Measurements from ENCODE around the gene ZC2HC1B.

The ZC2HC1B gene

DNA sequence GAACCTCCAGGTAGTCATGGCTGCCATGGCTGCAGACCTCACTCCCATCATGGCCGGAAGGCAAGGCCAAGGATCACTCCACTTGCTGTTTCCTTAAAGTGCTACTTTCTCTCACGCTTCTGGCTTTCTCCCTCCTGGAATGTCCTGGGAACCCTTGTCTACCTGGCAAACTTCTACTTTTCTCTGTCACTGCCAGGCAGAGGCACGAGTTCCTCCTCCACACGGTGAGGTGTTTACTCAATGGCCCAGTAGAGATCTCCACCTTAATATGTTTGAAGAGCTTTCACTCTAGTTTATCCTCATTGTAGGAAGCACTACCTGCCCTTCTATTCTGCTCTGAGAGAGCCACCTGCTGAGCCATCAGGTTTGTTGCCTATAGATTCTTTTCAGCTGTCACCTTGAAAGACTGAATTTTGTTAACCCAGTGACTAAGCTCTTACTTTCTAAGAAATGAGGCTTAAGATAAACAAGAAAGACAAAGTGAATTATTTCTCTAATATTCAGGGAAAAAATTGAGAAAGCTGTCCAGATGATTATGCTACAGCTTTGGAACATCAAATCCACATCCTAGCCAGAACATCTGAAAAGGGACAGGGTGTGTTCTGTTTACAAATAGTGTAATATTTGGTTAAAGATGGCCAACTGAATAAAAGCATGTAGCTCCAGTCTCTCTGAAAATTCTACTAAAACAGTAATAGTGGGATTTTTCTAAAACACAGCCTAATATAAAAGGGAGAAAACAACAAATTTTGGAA is 88.8 kb downstream of the ZC2HC1B start:
- Histone ChIP-seq H3K27ac (ENCODE audit: low read length) (no peak overlapping the region), H3K27me3 (ENCODE audit: low read depth, low read length) (no peaks in the 10 kb centered on the region), H3K4me1 (ENCODE audit: low read length) (no peaks in the 10 kb centered on the region), H3K4me2 (ENCODE audit: low read length) (no peak overlapping the region), H3K4me3 (ENCODE audit: low read length) (no peak overlapping the region), H3K36me3 (replicated peaks; ENCODE audit: low read depth, low read length) (no peaks in the 10 kb centered on the region), H3K9ac (ENCODE audit: low read length) (no peak overlapping the region), H2AFZ (ENCODE audit: low read depth, low read length) (no peak overlapping the region), H3K79me2 (ENCODE audit: low read length) (no peaks in the 10 kb centered on the region), H4K20me1 (ENCODE audit: insufficient read depth, low read length) (no peaks in the 10 kb centered on the region), H3K9me3 (ENCODE audit: insufficient read depth, low read length) (no peaks in the 10 kb centered on the region)
- no peak for TF ChIP-seq EZH2phosphoT487 (IDR thresholded peaks at IDR 0.05; ENCODE audit: low read depth)
- TF ChIP-seq, protein P1, sequence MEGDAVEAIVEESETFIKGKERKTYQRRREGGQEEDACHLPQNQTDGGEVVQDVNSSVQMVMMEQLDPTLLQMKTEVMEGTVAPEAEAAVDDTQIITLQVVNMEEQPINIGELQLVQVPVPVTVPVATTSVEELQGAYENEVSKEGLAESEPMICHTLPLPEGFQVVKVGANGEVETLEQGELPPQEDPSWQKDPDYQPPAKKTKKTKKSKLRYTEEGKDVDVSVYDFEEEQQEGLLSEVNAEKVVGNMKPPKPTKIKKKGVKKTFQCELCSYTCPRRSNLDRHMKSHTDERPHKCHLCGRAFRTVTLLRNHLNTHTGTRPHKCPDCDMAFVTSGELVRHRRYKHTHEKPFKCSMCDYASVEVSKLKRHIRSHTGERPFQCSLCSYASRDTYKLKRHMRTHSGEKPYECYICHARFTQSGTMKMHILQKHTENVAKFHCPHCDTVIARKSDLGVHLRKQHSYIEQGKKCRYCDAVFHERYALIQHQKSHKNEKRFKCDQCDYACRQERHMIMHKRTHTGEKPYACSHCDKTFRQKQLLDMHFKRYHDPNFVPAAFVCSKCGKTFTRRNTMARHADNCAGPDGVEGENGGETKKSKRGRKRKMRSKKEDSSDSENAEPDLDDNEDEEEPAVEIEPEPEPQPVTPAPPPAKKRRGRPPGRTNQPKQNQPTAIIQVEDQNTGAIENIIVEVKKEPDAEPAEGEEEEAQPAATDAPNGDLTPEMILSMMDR (IDR thresholded peaks at IDR 0.05; ENCODE audit: low read depth, low read length): no peak

DNA sequence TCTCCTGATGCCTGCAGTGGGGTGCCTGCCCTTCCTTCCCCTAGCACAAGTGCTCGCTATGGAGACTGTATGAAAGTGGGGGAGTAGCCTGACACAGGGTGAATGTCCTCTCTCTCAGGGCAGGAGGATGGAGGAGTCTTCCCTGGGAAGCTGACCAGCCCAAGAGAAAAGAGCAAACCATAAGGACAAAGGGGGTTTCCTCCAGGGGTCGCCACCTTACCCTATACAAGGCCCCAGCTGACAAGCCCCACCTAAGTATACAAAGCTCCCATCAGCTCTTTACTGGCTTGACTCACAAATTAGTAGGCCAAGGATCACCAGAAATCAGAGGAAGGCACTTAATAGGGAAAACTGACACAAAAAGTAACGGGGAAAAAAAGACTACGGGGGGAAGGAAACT is 89.6 kb downstream of the ZC2HC1B start:
- TF ChIP-seq EZH2phosphoT487 (IDR thresholded peaks at IDR 0.05; ENCODE audit: low read depth): no peak
- TF ChIP-seq, protein P1 (IDR thresholded peaks at IDR 0.05; ENCODE audit: low read depth, low read length): no peak
- no peaks in the 10 kb centered on the region for H3K36me3 ChIP-seq (replicated peaks; ENCODE audit: low read depth, low read length)
- no peaks in the 10 kb centered on the region for H3K27me3 ChIP-seq (ENCODE audit: low read depth, low read length)

DNA sequence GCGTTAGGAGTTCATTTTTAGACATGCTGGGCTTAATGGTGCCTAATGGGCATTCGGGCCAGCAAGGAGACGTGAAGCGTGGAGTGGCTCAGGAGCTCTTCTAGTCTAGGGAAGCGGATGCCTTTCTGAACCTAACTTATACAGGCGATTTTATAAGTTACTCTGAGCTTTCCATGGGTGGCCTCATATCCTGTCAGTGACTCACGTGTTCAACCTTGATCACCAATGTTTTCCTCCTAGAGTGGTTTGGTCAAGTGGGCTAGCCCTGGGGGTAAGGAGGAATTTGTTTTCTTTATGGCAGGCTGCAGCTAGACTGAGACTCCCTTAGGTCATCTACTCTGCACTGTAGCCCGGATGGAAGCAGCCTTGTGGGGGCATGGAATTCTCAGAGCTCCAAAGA is 91.7 kb downstream of the ZC2HC1B start:
- H4K20me1 ChIP-seq (ENCODE audit: insufficient read depth, low read length): no peaks in the 10 kb centered on the region
- no peak overlapping the region for H2AFZ ChIP-seq (ENCODE audit: low read depth, low read length)
- H3K4me2 ChIP-seq (ENCODE audit: low read length): no peak overlapping the region
- H3K4me3 ChIP-seq (ENCODE audit: low read length): no peak overlapping the region
- H3K9me3 ChIP-seq (ENCODE audit: insufficient read depth, low read length): no peaks in the 10 kb centered on the region
- H3K9ac ChIP-seq (ENCODE audit: low read length): no peak overlapping the region
- H3K27ac ChIP-seq (ENCODE audit: low read length): no peak overlapping the region
- H3K27me3 ChIP-seq (ENCODE audit: low read depth, low read length): no peaks in the 10 kb centered on the region
- H3K36me3 ChIP-seq (replicated peaks; ENCODE audit: low read depth, low read length): no peaks in the 10 kb centered on the region
- TF ChIP-seq, protein P1 (IDR thresholded peaks at IDR 0.05; ENCODE audit: low read depth, low read length): no peak
- no peak for TF ChIP-seq EZH2phosphoT487 (IDR thresholded peaks at IDR 0.05; ENCODE audit: low read depth)
- H3K4me1 ChIP-seq (ENCODE audit: low read length): no peaks in the 10 kb centered on the region
- H3K79me2 ChIP-seq (ENCODE audit: low read length): no peaks in the 10 kb centered on the region

More for the DNA sequence above, 89.6 kb downstream of the ZC2HC1B start:
- Histone ChIP-seq H3K4me3 (ENCODE audit: low read length) (no peak overlapping the region), H4K20me1 (ENCODE audit: insufficient read depth, low read length) (no peaks in the 10 kb centered on the region), H2AFZ (ENCODE audit: low read depth, low read length) (no peak overlapping the region), H3K4me1 (ENCODE audit: low read length) (no peaks in the 10 kb centered on the region), H3K79me2 (ENCODE audit: low read length) (no peaks in the 10 kb centered on the region), H3K9me3 (ENCODE audit: insufficient read depth, low read length) (no peaks in the 10 kb centered on the region), H3K9ac (ENCODE audit: low read length) (no peak overlapping the region), H3K4me2 (ENCODE audit: low read length) (no peak overlapping the region), H3K27ac (ENCODE audit: low read length) (no peak overlapping the region)

DNA sequence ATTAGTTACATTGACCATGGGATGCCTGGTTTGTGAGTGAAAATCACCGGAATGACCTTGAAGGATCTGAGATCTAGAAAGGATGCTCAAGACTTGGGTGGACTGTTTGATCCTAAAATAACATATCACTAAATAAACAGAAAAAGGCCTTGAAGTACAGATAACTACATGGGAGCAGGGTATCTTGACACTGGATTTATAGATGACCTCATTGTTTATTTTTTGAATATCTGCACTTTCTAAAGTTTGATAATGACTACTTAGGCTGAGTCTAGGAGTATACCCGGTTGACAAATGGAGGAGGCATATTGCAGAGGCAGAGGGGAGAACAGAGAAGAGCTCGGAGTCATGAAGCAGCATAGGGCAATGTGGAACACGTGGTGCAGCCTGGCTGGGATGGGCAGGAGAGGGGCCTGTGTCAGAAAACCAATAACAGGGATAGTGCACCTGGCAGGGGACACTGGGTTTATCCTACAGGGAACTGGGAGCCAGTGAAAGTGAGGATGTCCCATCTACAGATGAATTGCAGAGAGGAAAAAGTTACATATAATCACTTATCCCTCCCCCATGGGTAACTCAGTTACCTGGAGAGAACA is 93.5 kb downstream of the ZC2HC1B start:
- H3K4me2 ChIP-seq (ENCODE audit: low read length): no peak overlapping the region
- TF ChIP-seq, protein P1 (IDR thresholded peaks at IDR 0.05; ENCODE audit: low read depth, low read length): no peak
- no peak for TF ChIP-seq EZH2phosphoT487 (IDR thresholded peaks at IDR 0.05; ENCODE audit: low read depth)
- no peak overlapping the region for H2AFZ ChIP-seq (ENCODE audit: low read depth, low read length)
- no peaks in the 10 kb centered on the region for H3K4me1 ChIP-seq (ENCODE audit: low read length)
- H3K36me3 ChIP-seq (replicated peaks; ENCODE audit: low read depth, low read length): no peaks in the 10 kb centered on the region
- no peaks in the 10 kb centered on the region for H3K27me3 ChIP-seq (ENCODE audit: low read depth, low read length)
- H3K27ac ChIP-seq (ENCODE audit: low read length): no peak overlapping the region
- H3K79me2 ChIP-seq (ENCODE audit: low read length): no peaks in the 10 kb centered on the region
- H3K9me3 ChIP-seq (ENCODE audit: insufficient read depth, low read length): no peaks in the 10 kb centered on the region
- H3K9ac ChIP-seq (ENCODE audit: low read length): no peak overlapping the region
- no peaks in the 10 kb centered on the region for H4K20me1 ChIP-seq (ENCODE audit: insufficient read depth, low read length)
- H3K4me3 ChIP-seq (ENCODE audit: low read length): no peak overlapping the region

All from OCI-LY3 (cell line).